ENCODE results near the gene SEMA3F. TPM values are rescaled to one million over a fixed set of nuclear protein-coding genes. Genes with fewer than 3 reads are reported as not detected.

Gene SEMA3F
- total RNA-seq, 2 donors from 2014 or later = 27.8 to 48.0 TPM

GRCh38 chr3:50185230-50185629 lies 30.1 kb downstream of the SEMA3F start:
- no peak for DNase-seq (ENCODE audit: low spot score)
- intact Hi-C loops (cut with DNase I) = no loop called here

DNA sequence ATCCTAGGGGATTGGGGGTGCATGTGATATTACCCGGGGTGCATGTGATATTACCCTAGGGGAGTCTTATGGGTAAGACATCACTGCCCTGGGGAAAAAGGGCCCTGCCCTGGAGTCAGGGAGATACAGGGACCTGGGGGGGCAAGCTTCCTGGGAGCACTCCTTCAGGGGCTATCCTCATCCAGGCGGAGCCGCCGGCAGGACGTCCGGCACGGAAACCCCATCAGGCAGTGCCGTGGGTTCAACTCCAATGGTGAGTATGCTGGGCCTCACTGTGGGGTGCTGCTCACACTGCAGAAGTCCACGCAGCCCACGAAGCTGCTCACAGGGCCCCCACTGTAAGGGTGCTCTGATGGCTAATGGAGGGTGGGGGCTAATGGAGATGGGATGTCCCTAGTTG lies 31.0 kb downstream of the SEMA3F start:
- intact Hi-C loops (cut with DNase I) = no loop called here
- no peak for DNase-seq (ENCODE audit: low spot score)

DNA sequence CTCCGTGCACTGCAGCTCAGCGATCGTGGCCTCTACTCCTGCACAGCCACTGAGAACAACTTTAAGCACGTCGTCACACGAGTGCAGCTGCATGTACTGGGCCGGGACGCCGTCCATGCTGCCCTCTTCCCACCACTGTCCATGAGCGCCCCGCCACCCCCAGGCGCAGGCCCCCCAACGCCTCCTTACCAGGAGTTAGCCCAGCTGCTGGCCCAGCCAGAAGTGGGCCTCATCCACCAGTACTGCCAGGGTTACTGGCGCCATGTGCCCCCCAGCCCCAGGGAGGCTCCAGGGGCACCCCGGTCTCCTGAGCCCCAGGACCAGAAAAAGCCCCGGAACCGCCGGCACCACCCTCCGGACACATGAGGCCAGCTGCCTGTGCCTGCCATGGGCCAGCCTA lies 32.6 kb downstream of the SEMA3F start:
- DNase-seq (ENCODE audit: low spot score) = no peak
- intact Hi-C loops (cut with DNase I) = loop anchor here in 1 of 2 donors (2.0 kb wide), 1 partner anchor 65 kb away; no protein-coding TSS in a partner anchor

DNA sequence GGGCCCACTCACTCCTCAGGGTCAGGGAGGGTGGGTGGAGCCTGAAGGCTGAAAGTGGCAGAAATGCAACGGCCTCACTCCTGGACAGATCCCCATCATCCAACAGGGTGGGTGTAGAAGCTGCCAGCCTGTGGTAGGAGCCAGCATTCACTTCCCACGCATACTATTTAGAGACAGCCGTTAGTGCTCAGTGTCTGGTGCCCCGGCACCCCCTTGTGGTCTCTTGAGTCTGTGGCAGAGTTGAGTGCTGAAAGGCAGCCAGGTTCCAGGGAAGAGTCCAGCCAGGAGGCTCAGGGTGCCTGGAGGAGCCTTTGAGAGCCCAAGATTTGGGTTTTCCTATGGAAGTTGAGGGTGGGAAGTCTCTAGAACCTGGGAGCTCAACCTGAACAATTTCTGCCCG lies 34.1 kb downstream of the SEMA3F start:
- intact Hi-C loops (cut with DNase I) = loop anchor here (1.0 to 2.0 kb wide), 2 partner anchors 66 to 68 kb away; no protein-coding TSS in a partner anchor
- DNase-seq (ENCODE audit: low spot score) = no peak

DNA sequence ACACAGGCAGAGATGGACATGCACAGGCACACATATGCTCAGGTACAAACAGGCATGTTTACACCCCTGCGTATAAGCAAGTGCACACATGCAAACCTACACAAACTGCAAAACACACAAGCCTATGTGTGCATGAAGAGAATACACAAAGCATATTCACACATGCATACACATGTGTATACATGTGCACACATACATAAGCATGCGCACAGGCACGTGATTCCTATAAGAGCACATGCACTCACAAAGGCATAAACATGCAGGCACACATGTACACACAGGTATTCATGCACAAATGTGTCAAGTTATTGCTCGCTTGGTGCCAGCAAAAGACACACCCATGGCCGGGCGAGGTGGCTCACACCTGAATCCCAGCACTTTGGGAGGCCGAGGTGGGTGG lies 34.9 kb downstream of the SEMA3F start:
- intact Hi-C loops (cut with DNase I) = loop anchor here (1.0 to 5.0 kb wide), 3 partner anchors 67 to 87 kb away; partner anchors contain the start of gene LSMEM2 (in 1 of the 2)

GRCh38 chr3:50190936-50191660 lies 36.0 kb downstream of the SEMA3F start, which contains the start of gene GNAT1:
GNAT1 (plus strand) TSS chr3:50191610; CDS start chr3:50191726, 116 bp downstream.
- intact Hi-C loops (cut with DNase I) = loop anchor here in 1 of 2 donors (5.0 kb wide), 1 partner anchor 86 kb away; the partner anchor contains the start of gene LSMEM2
- DNase-seq (ENCODE audit: low spot score) = no peak

More for the DNA sequence above, 34.9 kb downstream of the SEMA3F start:
- no peak for DNase-seq (ENCODE audit: low spot score)

GRCh38 chr3:50192124-50192523 lies 37.0 kb downstream of the SEMA3F start:
- intact Hi-C loops (cut with DNase I) = loop anchor here in 1 of 2 donors (5.0 kb wide), 1 partner anchor 85 kb away; the partner anchor contains the start of gene LSMEM2
- no peak for DNase-seq (ENCODE audit: low spot score)

DNA sequence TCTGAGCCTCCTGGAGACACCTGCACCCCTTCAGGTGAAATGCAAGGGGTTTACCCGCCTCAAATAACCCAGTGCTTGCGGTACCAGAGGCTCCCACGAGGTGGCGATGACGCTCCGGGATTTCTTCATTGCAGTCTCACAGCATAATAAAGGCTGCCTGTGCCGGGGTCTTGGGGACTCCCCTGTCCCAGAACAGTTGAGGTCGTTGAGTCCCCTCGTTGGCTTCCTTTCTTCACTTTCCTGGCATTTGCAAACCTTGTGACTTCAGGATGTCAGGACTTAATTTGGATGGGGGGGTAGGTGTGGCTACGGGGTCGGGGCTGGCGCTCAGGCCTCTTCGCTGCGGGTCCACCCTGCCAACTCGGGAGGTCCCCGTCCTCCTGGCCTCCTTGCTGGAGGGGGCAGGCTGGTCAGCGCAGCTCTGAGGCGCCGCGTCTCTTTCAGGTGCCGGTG lies 37.6 kb downstream of the SEMA3F start:
- intact Hi-C loops (cut with DNase I) = loop anchor here in 1 of 2 donors (5.0 kb wide), 1 partner anchor 85 kb away; the partner anchor contains the start of gene LSMEM2
- DNase-seq (ENCODE audit: low spot score) = peak; percentile 92

DNA sequence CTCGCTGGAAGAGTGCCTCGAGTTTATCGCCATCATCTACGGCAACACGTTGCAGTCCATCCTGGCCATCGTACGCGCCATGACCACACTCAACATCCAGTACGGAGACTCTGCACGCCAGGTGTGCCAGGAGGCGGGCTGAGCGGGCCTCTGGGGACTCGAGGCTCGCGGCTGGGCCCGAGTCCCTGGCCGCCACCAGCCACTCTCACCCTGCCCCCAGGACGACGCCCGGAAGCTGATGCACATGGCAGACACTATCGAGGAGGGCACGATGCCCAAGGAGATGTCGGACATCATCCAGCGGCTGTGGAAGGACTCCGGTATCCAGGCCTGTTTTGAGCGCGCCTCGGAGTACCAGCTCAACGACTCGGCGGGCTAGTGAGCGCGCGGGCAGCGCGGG lies 38.2 kb downstream of the SEMA3F start:
- no peak for DNase-seq (ENCODE audit: low spot score)
- intact Hi-C loops (cut with DNase I) = loop anchor here in 1 of 2 donors (5.0 kb wide), 1 partner anchor 84 kb away; the partner anchor contains the start of gene LSMEM2

GRCh38 chr3:50193746-50194127 lies 38.6 kb downstream of the SEMA3F start:
- no peak for DNase-seq (ENCODE audit: low spot score)
- intact Hi-C loops (cut with DNase I) = loop anchor here (2.0 to 5.0 kb wide), 3 partner anchors 31 to 84 kb away; partner anchors contain the start of gene LSMEM2 (in 1 of the 2)

GRCh38 chr3:50194128-50194902 lies 39.2 kb downstream of the SEMA3F start:
- DNase-seq (ENCODE audit: low spot score) = peak; percentile 87
- intact Hi-C loops (cut with DNase I) = loop anchor here (2.0 to 5.0 kb wide), 3 partner anchors 30 to 83 kb away; partner anchors contain the start of gene LSMEM2 (in 1 of the 2)

GRCh38 chr3:50194903-50195500 lies 39.9 kb downstream of the SEMA3F start:
- intact Hi-C loops (cut with DNase I) = loop anchor here (2.0 to 5.0 kb wide), 3 partner anchors 30 to 82 kb away; partner anchors contain the start of gene LSMEM2 (in 1 of the 2)
- DNase-seq (ENCODE audit: low spot score) = no peak

DNA sequence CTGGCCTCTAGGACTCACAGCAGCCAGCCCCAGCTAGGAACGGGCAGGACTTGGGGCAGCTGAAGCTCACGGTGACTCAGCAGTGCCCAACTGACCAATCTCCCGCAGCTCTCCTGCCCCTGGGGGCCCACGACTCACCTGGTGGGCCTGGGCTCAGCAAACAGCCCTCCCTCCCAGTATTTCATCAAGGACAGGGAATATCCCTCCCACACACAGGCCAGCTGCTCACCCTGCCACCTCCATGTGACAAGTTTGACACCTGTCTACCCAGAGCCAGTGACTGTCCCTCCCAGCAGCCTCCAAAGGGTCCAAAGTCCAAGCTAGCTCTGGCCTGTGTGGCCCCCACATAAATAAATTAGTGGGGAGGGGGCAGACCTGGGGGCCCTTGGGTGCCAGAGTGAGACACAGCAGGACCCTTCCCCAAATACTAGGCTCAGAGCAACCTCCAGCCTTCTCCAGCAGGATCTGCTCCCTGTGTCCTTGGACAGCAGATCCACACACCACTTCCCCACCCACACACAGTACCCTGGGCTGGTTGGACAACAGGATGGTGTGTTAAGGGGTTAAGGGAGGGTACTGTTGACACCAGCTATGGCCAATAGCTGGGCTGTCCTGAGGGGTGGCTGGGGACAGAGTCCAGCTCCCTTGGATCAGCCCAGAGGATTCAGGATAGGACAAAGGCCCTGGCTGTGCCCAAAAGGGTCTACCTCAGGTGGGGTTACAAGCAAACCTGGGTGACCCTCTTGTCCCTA lies 40.6 kb downstream of the SEMA3F start:
- no peak for DNase-seq (ENCODE audit: low spot score)
- intact Hi-C loops (cut with DNase I) = loop anchor here (2.0 kb wide), 2 partner anchors 29 to 77 kb away; no protein-coding TSS in a partner anchor

DNA sequence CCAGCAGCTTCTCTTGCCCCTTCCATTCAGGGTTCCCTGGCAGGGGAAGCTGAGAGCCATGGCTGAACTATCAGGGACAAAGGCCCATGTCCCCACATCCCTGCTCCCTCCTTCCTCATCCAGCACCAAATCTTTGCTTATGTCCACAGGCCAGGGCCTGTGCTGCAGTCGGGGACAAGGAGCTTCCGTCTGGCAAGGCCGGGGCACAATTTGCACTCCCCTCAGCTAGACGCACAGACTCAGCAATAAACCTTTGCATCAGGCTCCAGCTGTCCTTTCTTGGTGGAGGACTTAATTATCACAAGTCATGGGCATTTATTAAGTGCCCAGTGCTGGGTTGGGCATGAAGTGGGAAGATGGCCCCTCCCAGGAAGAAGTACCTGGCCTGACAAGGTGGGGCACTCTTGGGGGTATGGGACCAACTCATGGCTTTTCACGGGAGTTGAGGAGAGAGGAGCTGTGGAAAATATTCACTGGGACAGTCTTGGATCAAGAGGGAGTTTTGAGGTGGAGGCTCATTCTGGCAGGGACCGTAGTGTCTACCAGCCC lies 41.2 kb downstream of the SEMA3F start:
- intact Hi-C loops (cut with DNase I) = no loop called here
- no peak for DNase-seq (ENCODE audit: low spot score)

DNA sequence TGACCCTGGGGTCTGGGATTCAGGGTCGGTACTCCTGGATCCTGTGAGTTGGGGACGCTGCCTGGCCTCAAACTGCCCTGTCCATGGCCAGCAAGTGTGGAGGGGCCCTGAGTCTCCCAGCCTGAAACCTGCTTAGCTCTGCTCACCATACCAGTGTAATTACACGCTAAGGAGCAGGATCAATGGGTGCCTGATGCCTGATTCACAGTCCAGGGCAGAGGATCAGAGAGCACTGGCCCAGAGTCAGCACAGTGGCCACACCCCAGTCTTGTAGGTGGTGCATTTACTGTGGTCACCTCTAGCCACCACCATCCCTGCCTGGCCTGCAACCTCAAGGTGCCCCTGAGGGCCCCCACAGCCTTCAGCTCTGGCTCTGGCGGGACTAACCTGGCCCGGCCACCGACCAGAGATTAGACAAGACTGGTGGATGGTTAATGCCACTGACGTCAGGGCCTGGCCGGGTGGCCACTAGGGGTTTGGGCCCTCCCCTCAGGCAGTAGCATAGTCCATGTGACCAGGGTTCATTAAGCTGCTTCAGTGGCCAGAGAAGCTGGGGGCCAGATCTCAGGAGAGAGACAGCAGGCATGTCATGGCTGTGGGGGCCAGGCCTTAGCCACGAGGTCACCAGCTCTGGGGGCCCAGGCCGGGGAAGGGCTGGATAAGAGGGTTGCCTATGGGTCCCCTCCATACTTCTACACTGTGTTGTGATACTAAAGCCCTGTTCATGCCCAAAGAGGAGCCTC lies 46.6 kb downstream of the SEMA3F start:
- DNase-seq (ENCODE audit: low spot score) = no peak
- intact Hi-C loops (cut with DNase I) = no loop called here

DNA sequence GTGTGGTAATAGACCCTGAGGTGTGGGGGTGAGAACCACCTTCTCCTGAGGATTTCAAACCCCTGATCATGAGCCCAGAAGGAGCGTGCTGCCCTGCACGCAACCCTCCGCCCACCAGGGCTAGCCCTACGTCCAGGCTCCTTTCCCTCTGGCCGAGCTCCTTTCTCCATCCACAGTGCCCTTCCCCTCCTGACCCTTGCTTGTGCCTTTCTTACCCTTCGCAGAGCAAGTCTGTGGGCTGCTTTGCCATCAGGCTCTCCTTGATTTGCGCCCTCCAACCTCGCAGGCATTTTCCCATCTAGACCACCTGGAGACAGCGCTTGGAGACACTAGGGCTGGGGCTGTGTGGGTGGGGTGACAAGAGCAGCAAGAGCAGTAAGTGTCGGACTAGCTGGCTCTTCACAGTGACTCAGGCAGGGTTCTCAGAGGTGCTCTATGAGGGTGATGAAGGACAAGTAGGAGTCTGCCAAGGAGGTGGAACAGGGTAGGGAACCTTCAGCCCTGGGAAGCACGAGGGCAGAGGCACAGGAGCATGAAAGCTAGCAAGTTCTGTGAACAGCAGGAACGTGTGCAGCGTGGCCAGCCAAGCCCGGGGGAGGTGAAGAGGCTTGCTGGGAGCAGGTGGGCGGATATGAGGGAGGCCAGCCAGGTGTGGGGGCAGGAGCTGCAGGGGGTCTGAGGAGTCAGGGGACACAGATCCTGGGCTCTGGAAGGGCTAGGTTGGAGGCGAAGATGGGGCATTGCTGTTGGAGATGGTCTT lies 47.4 kb downstream of the SEMA3F start:
- intact Hi-C loops (cut with DNase I) = no loop called here

More for the DNA sequence above, 47.4 kb downstream of the SEMA3F start:
- DNase-seq (ENCODE audit: low spot score) = no peak

Measured in posterior vena cava (tissue), 2 donors.